Parathyroid adenoma (tissue), 2 donors: ENCODE results near the gene CERS4.

Experiments
- H2AFZ ChIP-seq: fragments of 300-600 bp; sonication (generic); one replicate; pipeline ENCODE4 v1.7.0; 2017; ENCODE audit warnings: antibody characterized with exemption, mild to moderate bottlenecking
- H3K27ac ChIP-seq: fragments of 300-600 bp; sonication (generic); one replicate; pipeline ENCODE4 v1.7.0; 2017
- H3K27me3 ChIP-seq: fragments of 300-600 bp; sonication (generic); one replicate; pipeline ENCODE4 v1.7.0; 2017; ENCODE audit warnings: low read length; ENCODE audit not compliant: control insufficient read depth, insufficient read depth
- H3K36me3 ChIP-seq: fragments of 300-600 bp; sonication (generic); one replicate; pipeline ENCODE4 v1.7.0; 2017; ENCODE audit warnings: low read length; ENCODE audit not compliant: control insufficient read depth, insufficient read depth
- H3K4me1 ChIP-seq: fragments of 300-600 bp; sonication (generic); one replicate; pipeline ENCODE4 v1.7.0; 2017; ENCODE audit warnings: control low read depth
- H3K4me2 ChIP-seq: fragments of 300-600 bp; sonication (generic); one replicate; pipeline ENCODE4 v1.7.0; 2017; ENCODE audit warnings: low read length
- H3K4me3 ChIP-seq: fragments of 300-600 bp; sonication (generic); one replicate; pipeline ENCODE4 v1.7.0; 2017; ENCODE audit warnings: low read depth, low read length
- H3K79me2 ChIP-seq: fragments of 300-600 bp; sonication (generic); one replicate; pipeline ENCODE4 v1.7.0; 2017; ENCODE audit warnings: control low read depth
- H3K9ac ChIP-seq: fragments of 300-600 bp; sonication (generic); one replicate; pipeline ENCODE4 v1.7.0; 2017; ENCODE audit warnings: mild to moderate bottlenecking
- H3K9me3 ChIP-seq: fragments of 300-600 bp; sonication (generic); one replicate; pipeline ENCODE4 v1.7.0; 2017; ENCODE audit warnings: low read length; ENCODE audit not compliant: control insufficient read depth
- TF ChIP-seq, protein P1 (sequence below): fragments of 300-600 bp; sonication (generic); IDR thresholded peaks from one replicate; pipeline ENCODE4 v1.7.0; 2017; ENCODE audit warnings: antibody characterized with exemption, mild to moderate bottlenecking
- donor health status: primary hyperparathyroidism.

CERS4 gene

DNA sequence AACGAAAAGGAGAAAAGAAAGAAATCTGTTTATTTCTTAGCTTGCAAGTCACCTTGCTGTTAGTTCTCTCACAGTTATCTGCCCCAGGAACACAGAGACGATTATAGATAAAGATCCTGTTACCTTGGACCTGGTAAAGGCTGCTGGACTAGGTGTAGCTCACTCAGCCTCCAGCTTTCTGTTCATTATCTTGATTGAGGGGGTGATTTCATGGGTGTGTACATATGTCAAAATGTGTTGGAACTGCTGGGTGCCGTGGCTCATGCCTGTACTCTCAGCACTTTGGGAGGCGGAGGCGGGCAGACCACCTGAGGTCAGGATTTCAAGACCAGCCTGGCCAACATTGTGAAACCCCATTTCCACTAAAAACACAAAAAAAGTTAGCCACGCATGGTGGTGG lies 27.9 kb downstream of the CERS4 start:
- peaks cover 5% of the 10 kb centered on the region for H3K79me2 ChIP-seq
- no peaks in the 10 kb centered on the region for H3K27me3 ChIP-seq
- no peaks in the 10 kb centered on the region for H3K36me3 ChIP-seq
- H3K4me2 ChIP-seq = no peak overlapping the region
- TF ChIP-seq, protein P1, sequence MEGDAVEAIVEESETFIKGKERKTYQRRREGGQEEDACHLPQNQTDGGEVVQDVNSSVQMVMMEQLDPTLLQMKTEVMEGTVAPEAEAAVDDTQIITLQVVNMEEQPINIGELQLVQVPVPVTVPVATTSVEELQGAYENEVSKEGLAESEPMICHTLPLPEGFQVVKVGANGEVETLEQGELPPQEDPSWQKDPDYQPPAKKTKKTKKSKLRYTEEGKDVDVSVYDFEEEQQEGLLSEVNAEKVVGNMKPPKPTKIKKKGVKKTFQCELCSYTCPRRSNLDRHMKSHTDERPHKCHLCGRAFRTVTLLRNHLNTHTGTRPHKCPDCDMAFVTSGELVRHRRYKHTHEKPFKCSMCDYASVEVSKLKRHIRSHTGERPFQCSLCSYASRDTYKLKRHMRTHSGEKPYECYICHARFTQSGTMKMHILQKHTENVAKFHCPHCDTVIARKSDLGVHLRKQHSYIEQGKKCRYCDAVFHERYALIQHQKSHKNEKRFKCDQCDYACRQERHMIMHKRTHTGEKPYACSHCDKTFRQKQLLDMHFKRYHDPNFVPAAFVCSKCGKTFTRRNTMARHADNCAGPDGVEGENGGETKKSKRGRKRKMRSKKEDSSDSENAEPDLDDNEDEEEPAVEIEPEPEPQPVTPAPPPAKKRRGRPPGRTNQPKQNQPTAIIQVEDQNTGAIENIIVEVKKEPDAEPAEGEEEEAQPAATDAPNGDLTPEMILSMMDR = no peak
- H3K27ac ChIP-seq = no peak overlapping the region
- H3K4me3 ChIP-seq = no peak overlapping the region
- peaks cover 7% of the 10 kb centered on the region for H3K4me1 ChIP-seq
- no peak overlapping the region for H2AFZ ChIP-seq
- H3K9ac ChIP-seq = no peak overlapping the region
- H3K9me3 ChIP-seq = no peaks in the 10 kb centered on the region

DNA sequence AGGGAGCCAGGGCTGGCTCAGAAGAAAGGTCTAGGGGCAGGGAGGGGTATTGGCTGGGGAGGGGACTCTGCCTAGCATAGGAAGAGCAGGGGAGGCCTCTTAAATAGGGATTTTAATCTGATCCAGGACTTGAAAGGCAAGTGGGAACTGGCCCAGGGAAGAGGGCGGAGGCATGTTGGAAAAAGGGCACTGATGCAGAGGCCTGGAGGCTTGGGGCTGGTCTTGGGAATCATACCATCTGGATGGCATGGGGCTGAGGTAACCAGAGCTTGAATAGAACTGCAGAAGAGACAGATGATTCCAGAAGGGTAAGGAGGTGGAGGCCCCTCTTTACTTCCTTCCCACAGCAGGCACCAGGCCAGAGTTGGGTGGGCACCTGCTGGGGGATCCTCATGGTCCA lies 29.1 kb downstream of the CERS4 start:
- H3K36me3 ChIP-seq = no peaks in the 10 kb centered on the region
- H3K9me3 ChIP-seq = no peaks in the 10 kb centered on the region
- H3K27me3 ChIP-seq = no peaks in the 10 kb centered on the region
- no peak overlapping the region for H3K27ac ChIP-seq
- TF ChIP-seq, protein P1 = no peak
- H3K9ac ChIP-seq = no peak overlapping the region
- H2AFZ ChIP-seq = no peak overlapping the region
- peaks cover 7% of the 10 kb centered on the region for H3K4me1 ChIP-seq
- H3K4me3 ChIP-seq = no peak overlapping the region
- no peak overlapping the region for H3K4me2 ChIP-seq
- peaks cover 5% of the 10 kb centered on the region for H3K79me2 ChIP-seq

DNA sequence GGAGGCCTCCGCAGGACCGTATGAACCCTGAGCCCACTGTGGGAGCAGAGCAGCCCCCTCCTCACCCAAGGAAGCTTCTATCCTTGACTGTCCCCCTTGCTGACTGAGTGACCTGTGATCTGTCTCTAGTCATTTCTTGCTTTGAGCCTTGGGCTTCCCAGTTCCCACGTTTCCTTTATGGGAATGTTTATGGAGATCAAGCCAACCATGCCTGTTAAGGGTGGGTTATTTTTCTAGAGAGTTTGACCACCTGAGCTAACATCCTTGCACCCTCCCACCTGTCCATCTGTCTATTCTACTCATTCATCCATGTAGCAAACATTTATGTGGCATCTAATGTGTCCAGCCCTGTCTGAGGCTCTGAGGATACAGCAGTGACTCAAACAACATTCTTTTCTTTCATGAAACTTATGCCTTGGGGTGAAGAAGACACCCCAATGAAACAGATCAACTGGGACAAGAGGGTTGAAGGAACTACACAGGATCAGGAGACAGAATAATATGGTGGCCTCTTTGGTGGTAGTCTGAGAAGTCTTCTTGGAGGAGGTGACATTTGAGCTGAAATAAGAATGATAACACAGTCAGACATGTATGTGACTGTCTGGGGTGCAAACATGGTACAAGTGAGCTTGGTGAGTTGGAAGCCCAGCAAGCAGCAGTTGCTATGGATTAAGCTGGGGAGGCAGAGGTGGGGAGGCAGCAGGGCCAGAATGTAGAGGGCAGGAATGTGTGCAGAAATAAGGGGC lies 30.5 kb downstream of the CERS4 start:
- H2AFZ ChIP-seq = no peak overlapping the region
- H3K27ac ChIP-seq = no peak overlapping the region
- H3K27me3 ChIP-seq = no peaks in the 10 kb centered on the region
- H3K4me1 ChIP-seq = peaks cover 7% of the 10 kb centered on the region
- H3K4me2 ChIP-seq = peak overlapping the region; percentile 45
- H3K9me3 ChIP-seq = no peaks in the 10 kb centered on the region
- H3K4me3 ChIP-seq = no peak overlapping the region
- no peaks in the 10 kb centered on the region for H3K36me3 ChIP-seq
- peaks cover 5% of the 10 kb centered on the region for H3K79me2 ChIP-seq
- no peak overlapping the region for H3K9ac ChIP-seq
- TF ChIP-seq, protein P1 = no peak

GRCh38 chr19:8240274-8241229 lies 31.4 kb downstream of the CERS4 start:
- peaks cover 5% of the 10 kb centered on the region for H3K79me2 ChIP-seq
- H3K4me1 ChIP-seq = peaks cover 7% of the 10 kb centered on the region
- H3K4me2 ChIP-seq = peak overlapping the region; percentile 45
- H3K9ac ChIP-seq = no peak overlapping the region
- no peaks in the 10 kb centered on the region for H3K27me3 ChIP-seq
- TF ChIP-seq, protein P1 = no peak
- H2AFZ ChIP-seq = no peak overlapping the region
- H3K9me3 ChIP-seq = no peaks in the 10 kb centered on the region
- no peaks in the 10 kb centered on the region for H3K36me3 ChIP-seq
- no peak overlapping the region for H3K27ac ChIP-seq
- no peak overlapping the region for H3K4me3 ChIP-seq
